H1 (cell line): ENCODE results near the gene SOX12. TPM values are rescaled to one million over a fixed set of nuclear protein-coding genes. Genes with fewer than 3 reads are reported as not detected.

Experiments
- BACH1 ChIP-seq: IDR thresholded peaks from 2 replicates; pipeline ENCODE4 v1.6.1; 2012; ENCODE audit warnings: low read length, improper control_type of control experiment
- CHD7 ChIP-seq: fragments of 300-600 bp; sonication (generic); IDR thresholded peaks from 2 replicates; pipeline ENCODE4 v1.7.1; 2012; ENCODE audit warnings: low read length, moderate library complexity, mild to moderate bottlenecking, inconsistent platforms; ENCODE audit not compliant: insufficient replicate concordance
- GTF2F1 ChIP-seq: IDR thresholded peaks from 2 replicates; pipeline ENCODE4 v1.6.1; 2012; ENCODE audit warnings: low read depth, low read length, improper control_type of control experiment, borderline replicate concordance
- JUN ChIP-seq: IDR thresholded peaks from 2 replicates; pipeline ENCODE4 v1.6.1; 2011; ENCODE audit warnings: low read depth, mild to moderate bottlenecking, improper control_type of control experiment, low read length
- POLR2AphosphoS5 ChIP-seq: IDR thresholded peaks from 2 replicates; pipeline ENCODE4 v1.6.1; 2011; ENCODE audit warnings: low read depth, low read length
- RFX5 ChIP-seq: IDR thresholded peaks from 2 replicates; pipeline ENCODE4 v1.6.1; 2011; ENCODE audit warnings: low read depth, low read length, improper control_type of control experiment, borderline replicate concordance
- RXRA ChIP-seq: IDR thresholded peaks from 2 replicates; pipeline ENCODE4 v1.6.1; 2011; ENCODE audit warnings: low read depth, mild to moderate bottlenecking, low read length, moderate library complexity; ENCODE audit not compliant: insufficient read depth
- SAP30 ChIP-seq: fragments of 300-600 bp; sonication (generic); IDR thresholded peaks from 2 replicates; pipeline ENCODE4 v1.7.1; 2012; ENCODE audit warnings: low read length, moderate library complexity, mild to moderate bottlenecking, inconsistent platforms; ENCODE audit not compliant: insufficient read depth, insufficient replicate concordance
- SIRT6 ChIP-seq: IDR thresholded peaks from one replicate; pipeline ENCODE4 v1.7.1; 2012; ENCODE audit warnings: low read length, inconsistent platforms
- SP1 ChIP-seq: IDR thresholded peaks from 2 replicates; pipeline ENCODE4 v1.6.1; 2011; ENCODE audit warnings: low read depth, low read length
- SUZ12 ChIP-seq: fragments of 200-600 bp; sonication (generic); IDR thresholded peaks from 2 replicates; pipeline ENCODE4 v1.6.1; 2012; ENCODE audit warnings: mild to moderate bottlenecking, inconsistent platforms, low read length, moderate library complexity, mixed read lengths
- TAF7 ChIP-seq: optimal IDR thresholded peaks from 2 replicates; pipeline ENCODE3; 2011; ENCODE audit warnings: low read depth, mild to moderate bottlenecking, inconsistent platforms, low read length, moderate library complexity, borderline replicate concordance
- TEAD4 ChIP-seq: IDR thresholded peaks from 2 replicates; pipeline ENCODE4 v1.6.1; 2012; ENCODE audit warnings: low read depth, low read length, inconsistent platforms, mixed read lengths
- polyA plus RNA-seq, 7 experiments: library from polyadenylated mRNA; depleted of rRNA in 3 of 7; stranded (reverse) in 5 of 7; unstranded in 2 of 7; fragments of >200 nt in 5 of 7; fragments of 200-250 nt in 2 of 7; gene quantifications; 1 replicate in 5 of 7; 2 replicates in 1 of 7; 4 replicates in 1 of 7; pipeline versions ENCODE4 v1.2.1 to v1.2.3, GENCODE V29; 2011 to 2013; ENCODE audit warnings: missing spikeins in 2 of 7, mixed read lengths in 2 of 7
- total RNA-seq: library from RNA; stranded (reverse); fragmentation: NEBNext Ultra II Directional; extraction: Animal tissue kit (Norgen Biotek cat#: 25700); gene quantifications from 2 replicates; pipeline ENCODE4 v1.2.1, GENCODE V29; 2021

The SOX12 gene
- total and polyA plus RNA-seq, 2 of the 8 experiments (the other 6 are each of a cell fraction or from before 2014, with no cell fraction given), result 6.4 to 63.0 TPM

- TF ChIP-seq CHD7 (no peak), POLR2AphosphoS5 (no peak), SUZ12 (no peak), SP1 (no peak), TAF7 (no peak), BACH1 (no peak), SIRT6 (no peak), SAP30 (no peak), RXRA (no peak), GTF2F1 (no peak), JUN (no peak), RFX5 (no peak), TEAD4 (no peak)
Measured at GRCh38 chr20:341682-342081, 16.3 kb downstream of the SOX12 start (continued).
